Endodermal cell (in vitro differentiated cells): ENCODE measurements around the gene TCF7. TPM values are rescaled to one million over a fixed set of nuclear protein-coding genes. Genes with fewer than 3 reads are reported as not detected.

Source experiments
- DNase-seq: peaks from one replicate; pipeline ENCODE4 v3.0.0-alpha.2; 2017
- H3K27ac ChIP-seq: 2 replicates; pipeline ENCODE4 v1.5.1; 2013; ENCODE audit warnings: mild to moderate bottlenecking, low read depth, low read length, moderate library complexity
- H3K27me3 ChIP-seq: 2 replicates; pipeline ENCODE4 v1.6.1; 2013; ENCODE audit warnings: mild to moderate bottlenecking, low read length, moderate library complexity; ENCODE audit not compliant: insufficient read depth, control insufficient read depth, poor library complexity, severe bottlenecking
- H3K36me3 ChIP-seq: 2 replicates; pipeline ENCODE4 v1.7.0; 2013; ENCODE audit warnings: mild to moderate bottlenecking, low read length, moderate library complexity; ENCODE audit not compliant: control insufficient read depth, insufficient read depth
- H3K4me1 ChIP-seq: one replicate; pipeline ENCODE4 v1.7.0; 2013; ENCODE audit warnings: low read length; ENCODE audit not compliant: control insufficient read depth, insufficient read depth
- H3K4me3 ChIP-seq: 2 replicates; pipeline ENCODE4 v1.5.1; 2013; ENCODE audit warnings: mild to moderate bottlenecking, low read length, moderate library complexity
- H3K9ac ChIP-seq: 2 replicates; pipeline ENCODE4 v1.6.1; 2013; ENCODE audit warnings: mild to moderate bottlenecking, low read length, moderate library complexity; ENCODE audit not compliant: poor library complexity, severe bottlenecking; ENCODE audit errors: extremely low read depth
- H3K9me3 ChIP-seq: 2 replicates; pipeline ENCODE4 v1.6.1; 2013; ENCODE audit warnings: mild to moderate bottlenecking, low read length, moderate library complexity; ENCODE audit not compliant: control insufficient read depth
- H3K27ac Mint-ChIP-seq: 2 replicates; pipeline ENCODE4 v1.8.0; 2020; ENCODE audit warnings: mixed read lengths
- H3K27me3 Mint-ChIP-seq: 2 replicates; pipeline ENCODE4 v1.8.0; 2021; ENCODE audit warnings: mild to moderate bottlenecking, mixed read lengths; ENCODE audit not compliant: insufficient read depth
- H3K36me3 Mint-ChIP-seq: 2 replicates; pipeline ENCODE4 v1.8.0; 2020; ENCODE audit warnings: low read depth, mixed read lengths
- H3K4me1 Mint-ChIP-seq: 2 replicates; pipeline ENCODE4 v1.8.0; 2020; ENCODE audit warnings: mixed read lengths
- H3K4me3 Mint-ChIP-seq: 2 replicates; pipeline ENCODE4 v1.8.0; 2020; ENCODE audit warnings: mild to moderate bottlenecking, moderate library complexity, mixed read lengths
- H3K9me3 Mint-ChIP-seq: 2 replicates; pipeline ENCODE4 v1.8.0; 2020; ENCODE audit warnings: mild to moderate bottlenecking, mixed read lengths
- WGBS, 2 experiments: methylation state at CpG; one replicate each; pipeline versions ENCODE4 v1.1.5 to v1.1.7; 2013; ENCODE audit warnings: missing lambda C conversion rate in 2 of 2, mixed read lengths in 1 of 2; ENCODE audit not compliant: insufficient coverage in 1 of 2, insufficient read length in 1 of 2; 5-methylcytosine and 5-hydroxymethylcytosine counted together
- total RNA-seq, 2 donors: library from RNA; stranded (reverse); fragmentation: NEBNext Ultra II Directional in 1 of 2; extraction: Animal tissue kit (Norgen Biotek cat#: 25700) in 1 of 2; gene quantifications; 2 replicates in 1 of 2; 3 replicates in 1 of 2; pipeline ENCODE4 v1.2.1, GENCODE V29; 2021
- TF ChIP-seq, protein P1 (sequence below): fragments of 200-600 bp; sonication (generic); conservative IDR thresholded peaks from 2 replicates; pipeline ENCODE4 v1.5.0; 2021; ENCODE audit warnings: antibody characterized with exemption, mild to moderate bottlenecking

TCF7 gene
- total RNA-seq, 2 donors from 2014 or later, result 14.9 to 19.4 TPM

DNA sequence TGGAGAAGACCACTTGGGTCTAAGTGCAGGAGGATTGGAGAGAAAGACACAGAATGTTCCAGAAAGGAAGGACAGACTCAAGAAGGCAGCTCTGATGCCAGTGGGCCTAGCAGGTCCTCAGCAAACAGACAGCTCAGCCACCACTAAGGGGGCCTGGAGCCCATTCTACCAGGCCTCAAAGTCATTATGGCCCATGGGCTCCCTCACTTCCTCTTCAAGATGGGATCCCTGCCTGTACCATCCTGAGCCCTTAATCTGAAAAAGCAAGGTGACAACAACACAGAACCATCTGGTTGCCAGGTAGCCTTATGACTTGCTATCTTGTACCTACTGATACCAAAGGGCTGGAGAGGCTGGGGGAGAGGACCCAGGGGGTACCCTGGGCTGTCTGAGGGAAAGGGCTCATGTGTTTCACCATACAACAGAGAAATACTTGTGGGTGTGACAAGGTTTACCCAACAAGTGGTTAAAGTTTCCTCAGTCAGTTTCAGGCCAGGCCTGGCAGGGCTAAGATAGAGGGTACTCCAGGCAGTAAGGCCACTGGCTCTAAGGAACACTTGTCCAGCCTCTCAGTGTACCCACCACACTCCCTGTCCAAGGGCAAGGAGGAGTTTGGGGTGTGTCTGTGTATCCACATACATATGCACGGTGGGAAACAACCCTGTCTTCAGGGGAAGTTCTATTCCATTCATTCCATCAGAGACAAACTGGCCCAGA lies 30.7 kb downstream of the TCF7 start:
- Histone ChIP-seq H3K4me1 (no peaks in the 10 kb centered on the region), H3K27me3 (no peaks in the 10 kb centered on the region), H3K9me3 (no peaks in the 10 kb centered on the region), H3K9ac (no peak overlapping the region), H3K27ac (no peak overlapping the region), H3K4me3 (no peak overlapping the region), H3K36me3 (peaks cover 83% of the 10 kb centered on the region)
- TF ChIP-seq, protein P1, sequence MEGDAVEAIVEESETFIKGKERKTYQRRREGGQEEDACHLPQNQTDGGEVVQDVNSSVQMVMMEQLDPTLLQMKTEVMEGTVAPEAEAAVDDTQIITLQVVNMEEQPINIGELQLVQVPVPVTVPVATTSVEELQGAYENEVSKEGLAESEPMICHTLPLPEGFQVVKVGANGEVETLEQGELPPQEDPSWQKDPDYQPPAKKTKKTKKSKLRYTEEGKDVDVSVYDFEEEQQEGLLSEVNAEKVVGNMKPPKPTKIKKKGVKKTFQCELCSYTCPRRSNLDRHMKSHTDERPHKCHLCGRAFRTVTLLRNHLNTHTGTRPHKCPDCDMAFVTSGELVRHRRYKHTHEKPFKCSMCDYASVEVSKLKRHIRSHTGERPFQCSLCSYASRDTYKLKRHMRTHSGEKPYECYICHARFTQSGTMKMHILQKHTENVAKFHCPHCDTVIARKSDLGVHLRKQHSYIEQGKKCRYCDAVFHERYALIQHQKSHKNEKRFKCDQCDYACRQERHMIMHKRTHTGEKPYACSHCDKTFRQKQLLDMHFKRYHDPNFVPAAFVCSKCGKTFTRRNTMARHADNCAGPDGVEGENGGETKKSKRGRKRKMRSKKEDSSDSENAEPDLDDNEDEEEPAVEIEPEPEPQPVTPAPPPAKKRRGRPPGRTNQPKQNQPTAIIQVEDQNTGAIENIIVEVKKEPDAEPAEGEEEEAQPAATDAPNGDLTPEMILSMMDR, result no peak
- Mint-ChIP-seq H3K36me3 (peaks cover 68% of the 10 kb centered on the region), H3K4me1 (peaks cover 6% of the 10 kb centered on the region), H3K4me3 (no peak overlapping the region), H3K9me3 (no peaks in the 10 kb centered on the region), H3K27me3 (no peaks in the 10 kb centered on the region), H3K27ac (no peak overlapping the region)
- WGBS, 2 experiments, result 73 to 100% methylated on average over 1 of the region's 1 CpG
- no peak for DNase-seq

- H3K36me3 Mint-ChIP-seq, result peaks cover 74% of the 10 kb centered on the region
- TF ChIP-seq, protein P1, result peak; percentile 94
- DNase-seq, result peak; percentile 97
- H3K27me3 Mint-ChIP-seq, result no peaks in the 10 kb centered on the region
- no peaks in the 10 kb centered on the region for H3K27me3 ChIP-seq
- no peak overlapping the region for H3K9ac ChIP-seq
- no peaks in the 10 kb centered on the region for H3K9me3 ChIP-seq
- no peak overlapping the region for H3K27ac ChIP-seq
- WGBS, 2 experiments, result 71 to 93% methylated on average over 3 to 13 of the region's 13 CpGs
- H3K4me1 Mint-ChIP-seq, result peaks cover 6% of the 10 kb centered on the region
- peaks cover 87% of the 10 kb centered on the region for H3K36me3 ChIP-seq
- no peaks in the 10 kb centered on the region for H3K9me3 Mint-ChIP-seq
- H3K4me3 Mint-ChIP-seq, result no peak overlapping the region
- H3K4me3 ChIP-seq, result no peak overlapping the region
- H3K4me1 ChIP-seq, result peaks cover 3% of the 10 kb centered on the region
- H3K27ac Mint-ChIP-seq, result peak overlapping the region; percentile 27
These were observed 31.5 kb downstream of the TCF7 start for GRCh38 chr5:134145779-134146581.

- Histone ChIP-seq H3K9me3 (no peaks in the 10 kb centered on the region), H3K27me3 (no peaks in the 10 kb centered on the region), H3K9ac (no peak overlapping the region), H3K4me1 (peaks cover 3% of the 10 kb centered on the region), H3K27ac (no peak overlapping the region), H3K36me3 (peaks cover 85% of the 10 kb centered on the region), H3K4me3 (no peak overlapping the region)
- Mint-ChIP-seq H3K4me1 (peaks cover 9% of the 10 kb centered on the region), H3K27ac (peak overlapping the region; percentile 57), H3K36me3 (peaks cover 76% of the 10 kb centered on the region), H3K9me3 (no peaks in the 10 kb centered on the region), H3K4me3 (no peak overlapping the region), H3K27me3 (no peaks in the 10 kb centered on the region)
- TF ChIP-seq, protein P1, result no peak
- 95% methylated on average over 4 of the region's 4 CpGs for WGBS, 2 experiments
- DNase-seq, result no peak
These were observed 32.4 kb downstream of the TCF7 start for GRCh38 chr5:134146651-134147518.
